Activated B cell treated with CpG ODN at 0.5 μM for 24 hours (primary cell): ENCODE data around the gene MIB1. TPM values are rescaled to one million over a fixed set of nuclear protein-coding genes. Genes with fewer than 3 reads are reported as not detected.

Experiments used
- ATAC-seq: fragments of 200-7000 bp; cut with Tn5 transposase; one replicate; pipeline ENCODE4 v1.10.0; 2021; ENCODE audit warnings: low read depth, mild to moderate bottlenecking, moderate library complexity
- CTCF ChIA-PET: fragments of 350-600 bp; sonication (Branson Sonifier 250); formaldehyde crosslinking; loops from one replicate; lab custom pipeline; 2021; ENCODE audit warnings: antibody characterized with exemption; lab: Charles Lee
- POLR2A ChIA-PET: fragments of 350-600 bp; sonication (Branson Sonifier 250); formaldehyde crosslinking; loops from one replicate; lab custom pipeline; 2021; ENCODE audit warnings: antibody characterized with exemption; lab: Charles Lee
- DNase-seq: peaks from one replicate; pipeline ENCODE4 v3.0.0; 2022
- H3K27ac Mint-ChIP-seq: one replicate; pipeline ENCODE4 v1.8.0; 2020; ENCODE audit warnings: mixed read lengths
- H3K27me3 Mint-ChIP-seq: one replicate; pipeline ENCODE4 v1.8.0; 2021; ENCODE audit warnings: mixed read lengths
- H3K36me3 Mint-ChIP-seq: one replicate; pipeline ENCODE4 v1.8.0; 2021; ENCODE audit warnings: low read depth, mixed read lengths
- H3K4me1 Mint-ChIP-seq: one replicate; pipeline ENCODE4 v1.8.0; 2021; ENCODE audit warnings: mixed read lengths
- H3K4me3 Mint-ChIP-seq: one replicate; pipeline ENCODE4 v1.8.0; 2020; ENCODE audit warnings: mild to moderate bottlenecking, mixed read lengths
- H3K9me3 Mint-ChIP-seq: one replicate; pipeline ENCODE4 v1.8.0; 2020; ENCODE audit warnings: mixed read lengths
- CTCF ChIP-seq: fragments of 200-600 bp; IDR thresholded peaks from one replicate; pipeline ENCODE4 v1.8.0; 2022; ENCODE audit warnings: antibody characterized with exemption, mild to moderate bottlenecking
- intact Hi-C: fragments of 100-400 bp; cut with micrococcal nuclease; formaldehyde crosslinking; loops from one replicate; pipeline ENCODE4 v1.15.1; 2024
- total RNA-seq: library from RNA; stranded (reverse); gene quantifications from 2 replicates; pipeline ENCODE4 v1.2.3, GENCODE V29; 2022

The MIB1 gene
- total RNA-seq, 1 donor from 2014 or later = 22.6 TPM

GRCh38 chr18:21805771-21806366, 65.3 kb downstream of the MIB1 start:
- Mint-ChIP-seq H3K27me3 (no peaks in the 10 kb centered on the region), H3K4me3 (no peak overlapping the region), H3K36me3 (peaks cover 61% of the 10 kb centered on the region), H3K4me1 (no peaks in the 10 kb centered on the region), H3K27ac (no peak overlapping the region), H3K9me3 (peaks cover 4% of the 10 kb centered on the region)
- no peak for DNase-seq
- intact Hi-C loops = no loop called here
- ATAC-seq = no peak
- POLR2A ChIA-PET = interaction anchor here (0.7 kb wide), 1 partner anchor 65 kb away, joined by 8 read pairs; the partner anchor contains the start of gene MIB1
- no peak for TF ChIP-seq CTCF
- CTCF ChIA-PET = interaction anchor here (0.7 kb wide), 1 partner anchor 15 kb away, joined by 4 read pairs; no protein-coding TSS in a partner anchor

DNA sequence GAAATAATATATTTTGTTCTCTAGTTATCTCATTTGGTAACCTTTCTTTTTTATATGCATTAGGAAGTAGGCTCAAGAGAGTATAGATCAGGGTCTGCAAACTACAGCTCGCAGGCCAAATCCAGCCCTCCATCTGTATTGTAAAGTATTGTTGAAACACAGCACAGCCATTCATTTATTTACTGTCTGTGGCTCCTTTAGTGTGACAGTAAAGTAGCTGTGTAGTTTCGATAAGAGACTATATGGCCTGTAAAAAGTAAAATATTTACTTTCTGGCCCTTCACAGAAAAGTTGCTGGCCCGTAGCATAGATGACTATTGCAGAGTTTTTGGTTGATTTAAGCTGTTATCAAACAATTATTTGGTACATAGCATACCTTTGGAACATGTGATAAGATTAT, 67.6 kb downstream of the MIB1 start:
- peaks cover 49% of the 10 kb centered on the region for H3K36me3 Mint-ChIP-seq
- TF ChIP-seq CTCF = no peak
- ATAC-seq (no peak), DNase-seq (no peak)
- H3K4me3 Mint-ChIP-seq = no peak overlapping the region
- POLR2A ChIA-PET = no interaction called here
- no peaks in the 10 kb centered on the region for H3K4me1 Mint-ChIP-seq
- H3K9me3 Mint-ChIP-seq = peaks cover 4% of the 10 kb centered on the region
- CTCF ChIA-PET = no interaction called here
- intact Hi-C loops = no loop called here
- no peak overlapping the region for H3K27ac Mint-ChIP-seq
- H3K27me3 Mint-ChIP-seq = no peaks in the 10 kb centered on the region

- Mint-ChIP-seq H3K4me1 (no peaks in the 10 kb centered on the region), H3K4me3 (no peak overlapping the region), H3K27ac (no peak overlapping the region), H3K27me3 (no peaks in the 10 kb centered on the region), H3K9me3 (peaks cover 4% of the 10 kb centered on the region), H3K36me3 (peaks cover 39% of the 10 kb centered on the region)
- ChIA-PET CTCF (no interaction called here), POLR2A (no interaction called here)
- no peak for ATAC-seq
- intact Hi-C loops = no loop called here
- DNase-seq = no peak
- no peak for TF ChIP-seq CTCF
Measured at GRCh38 chr18:21809725-21810124, 69.1 kb downstream of the MIB1 start.

GRCh38 chr18:21815101-21815500, 74.5 kb downstream of the MIB1 start:
- CTCF ChIA-PET = no interaction called here

More at GRCh38 chr18:21815101-21815500, 74.5 kb downstream of the MIB1 start:
- no peak overlapping the region for H3K27ac Mint-ChIP-seq
- peaks cover 49% of the 10 kb centered on the region for H3K36me3 Mint-ChIP-seq
- intact Hi-C loops = no loop called here
- ATAC-seq (no peak), DNase-seq (no peak)
- no peaks in the 10 kb centered on the region for H3K9me3 Mint-ChIP-seq
- TF ChIP-seq CTCF = no peak
- no peaks in the 10 kb centered on the region for H3K4me1 Mint-ChIP-seq
- no peak overlapping the region for H3K4me3 Mint-ChIP-seq
- H3K27me3 Mint-ChIP-seq = no peaks in the 10 kb centered on the region
- POLR2A ChIA-PET = no interaction called here
